Upper lobe of left lung (tissue), 4 donors: ENCODE data around the gene HNRNPLL.

Source experiments
- EP300 ChIP-seq, 4 donors: sonication (generic); formaldehyde crosslinking; IDR thresholded peaks; one replicate each; pipeline ENCODE4 v1.5.1; 2017; ENCODE audit warnings: antibody characterized with exemption in 4 of 4, control low read depth in 2 of 4
- POLR2A ChIP-seq, 4 donors: fragments of 450-650 bp; IDR thresholded peaks; one replicate each; pipeline ENCODE4 v1.5.1; 2016 to 2017; ENCODE audit warnings: antibody characterized with exemption in 4 of 4, mild to moderate bottlenecking in 2 of 4
- POLR2AphosphoS5 ChIP-seq, 2 donors: sonication (generic); formaldehyde crosslinking; IDR thresholded peaks; one replicate each; pipeline ENCODE4 v1.5.1; 2017; ENCODE audit warnings: antibody characterized with exemption in 2 of 2
- TF ChIP-seq, protein P1 (sequence below), 6 experiments: fragments of 450-650 bp in 4 of 6; fragments of 200-600 bp in 2 of 6; sonication (generic) in 2 of 6; IDR thresholded peaks; one replicate each; pipeline ENCODE4 v1.5.1; 2016 to 2019; ENCODE audit warnings: antibody characterized with exemption in 6 of 6

DNA sequence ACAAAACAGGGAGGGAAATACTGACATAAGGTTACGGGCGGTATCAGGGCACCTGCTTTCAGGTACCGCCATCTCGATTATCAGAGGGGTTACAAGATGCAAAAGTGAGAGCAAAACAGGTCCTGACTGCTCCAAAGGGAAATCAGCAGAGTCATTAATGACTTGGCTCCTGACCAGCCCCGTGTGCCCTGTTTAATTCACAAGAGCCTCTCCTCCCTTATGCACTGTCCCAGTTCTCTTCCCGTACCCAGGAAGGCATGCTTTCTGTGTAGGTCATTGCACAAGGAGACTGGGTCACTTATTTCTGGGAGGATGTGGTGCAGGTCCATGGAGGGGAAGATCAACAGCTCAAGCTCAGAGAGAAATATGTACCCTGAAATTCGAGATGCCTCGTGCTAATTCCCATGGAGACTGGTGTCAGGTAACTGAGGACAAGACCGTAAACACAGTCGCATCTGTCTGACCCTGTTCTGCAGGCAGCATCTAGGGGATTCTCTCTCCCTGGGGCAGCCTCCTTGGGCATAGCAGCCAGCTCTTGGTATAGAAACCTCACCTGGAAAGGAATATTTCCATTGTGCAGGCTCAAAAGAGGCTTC is 79.9 kb downstream of the HNRNPLL start:
- TF ChIP-seq, protein P1, sequence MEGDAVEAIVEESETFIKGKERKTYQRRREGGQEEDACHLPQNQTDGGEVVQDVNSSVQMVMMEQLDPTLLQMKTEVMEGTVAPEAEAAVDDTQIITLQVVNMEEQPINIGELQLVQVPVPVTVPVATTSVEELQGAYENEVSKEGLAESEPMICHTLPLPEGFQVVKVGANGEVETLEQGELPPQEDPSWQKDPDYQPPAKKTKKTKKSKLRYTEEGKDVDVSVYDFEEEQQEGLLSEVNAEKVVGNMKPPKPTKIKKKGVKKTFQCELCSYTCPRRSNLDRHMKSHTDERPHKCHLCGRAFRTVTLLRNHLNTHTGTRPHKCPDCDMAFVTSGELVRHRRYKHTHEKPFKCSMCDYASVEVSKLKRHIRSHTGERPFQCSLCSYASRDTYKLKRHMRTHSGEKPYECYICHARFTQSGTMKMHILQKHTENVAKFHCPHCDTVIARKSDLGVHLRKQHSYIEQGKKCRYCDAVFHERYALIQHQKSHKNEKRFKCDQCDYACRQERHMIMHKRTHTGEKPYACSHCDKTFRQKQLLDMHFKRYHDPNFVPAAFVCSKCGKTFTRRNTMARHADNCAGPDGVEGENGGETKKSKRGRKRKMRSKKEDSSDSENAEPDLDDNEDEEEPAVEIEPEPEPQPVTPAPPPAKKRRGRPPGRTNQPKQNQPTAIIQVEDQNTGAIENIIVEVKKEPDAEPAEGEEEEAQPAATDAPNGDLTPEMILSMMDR (IDR thresholded peaks at IDR 0.05), result no peak
- no peak for TF ChIP-seq POLR2AphosphoS5 (IDR thresholded peaks at IDR 0.05)
- no peak for TF ChIP-seq POLR2A (IDR thresholded peaks at IDR 0.05)
- no peak for TF ChIP-seq EP300 (IDR thresholded peaks at IDR 0.05)
